GM19043 (cell line): ENCODE data around the gene ESPNL.
"Not testable (repeated sequence)": the region's sequence is repeated elsewhere in the genome, so short reads cannot be mapped to it uniquely, and the experiment has no call there.

Source experiments
- ATAC-seq: cut with Tn5 transposase; IDR thresholded peaks from one replicate; pipeline ENCODE4 v1.9.1; 2021; ENCODE audit warnings: low read depth; ENCODE audit not compliant: unreplicated experiment

Gene ESPNL

GRCh38 chr2:238100049-238100820 is at the start of gene ESPNL:
ESPNL (plus strand) TSS chr2:238100340; CDS start chr2:238100420, 80 bp downstream.
- no peak for ATAC-seq

- no peak for ATAC-seq
Observed at GRCh38 chr2:238053191-238053776, 46.9 kb upstream of the ESPNL start.

GRCh38 chr2:238055841-238056240 is 44.3 kb upstream of the ESPNL start:
- ATAC-seq = no peak

GRCh38 chr2:238057696-238058575 is 42.2 kb upstream of the ESPNL start:
- ATAC-seq = not testable (repeated sequence)

GRCh38 chr2:238059505-238059904 is 40.6 kb upstream of the ESPNL start:
- ATAC-seq = no peak

- no peak for ATAC-seq
Observed at GRCh38 chr2:238060096-238060541, 40.0 kb upstream of the ESPNL start.

- ATAC-seq = peak; percentile 92
Observed at GRCh38 chr2:238060542-238061314, 39.4 kb upstream of the ESPNL start, which contains the start of gene SCLY. SCLY (plus strand) TSS chr2:238061001; CDS start chr2:238061055, 54 bp downstream.

- ATAC-seq = peak; percentile 8
Observed at GRCh38 chr2:238061315-238062202, 38.6 kb upstream of the ESPNL start.

GRCh38 chr2:238063414-238064189 is 36.5 kb upstream of the ESPNL start:
- ATAC-seq = no peak

GRCh38 chr2:238064376-238064775 is 35.8 kb upstream of the ESPNL start:
- ATAC-seq = no peak

GRCh38 chr2:238065071-238065846 is 34.9 kb upstream of the ESPNL start:
- no peak for ATAC-seq

GRCh38 chr2:238066218-238066617 is 33.9 kb upstream of the ESPNL start:
- no peak for ATAC-seq

GRCh38 chr2:238066718-238067117 is 33.4 kb upstream of the ESPNL start:
- ATAC-seq = not testable (repeated sequence)

GRCh38 chr2:238067939-238068338 is 32.2 kb upstream of the ESPNL start:
- ATAC-seq = no peak

- ATAC-seq = no peak
Observed at GRCh38 chr2:238069021-238069709, 31.0 kb upstream of the ESPNL start.

GRCh38 chr2:238069877-238070276 is 30.3 kb upstream of the ESPNL start:
- ATAC-seq = no peak

GRCh38 chr2:238075397-238075796 is 24.7 kb upstream of the ESPNL start:
- no peak for ATAC-seq
